Stimulated activated CD4-positive, alpha-beta T cell treated with anti-CD3 and anti-CD28 coated beads, Interleukin-1b, Interleukin-23, amount 100 ng/mL, for 48 hours (primary cell): ENCODE measurements around the gene GPR155.

Experiments
- DNase-seq: peaks from one replicate; pipeline ENCODE4 v3.0.0-alpha.2; 2020

GPR155 gene, protein sequence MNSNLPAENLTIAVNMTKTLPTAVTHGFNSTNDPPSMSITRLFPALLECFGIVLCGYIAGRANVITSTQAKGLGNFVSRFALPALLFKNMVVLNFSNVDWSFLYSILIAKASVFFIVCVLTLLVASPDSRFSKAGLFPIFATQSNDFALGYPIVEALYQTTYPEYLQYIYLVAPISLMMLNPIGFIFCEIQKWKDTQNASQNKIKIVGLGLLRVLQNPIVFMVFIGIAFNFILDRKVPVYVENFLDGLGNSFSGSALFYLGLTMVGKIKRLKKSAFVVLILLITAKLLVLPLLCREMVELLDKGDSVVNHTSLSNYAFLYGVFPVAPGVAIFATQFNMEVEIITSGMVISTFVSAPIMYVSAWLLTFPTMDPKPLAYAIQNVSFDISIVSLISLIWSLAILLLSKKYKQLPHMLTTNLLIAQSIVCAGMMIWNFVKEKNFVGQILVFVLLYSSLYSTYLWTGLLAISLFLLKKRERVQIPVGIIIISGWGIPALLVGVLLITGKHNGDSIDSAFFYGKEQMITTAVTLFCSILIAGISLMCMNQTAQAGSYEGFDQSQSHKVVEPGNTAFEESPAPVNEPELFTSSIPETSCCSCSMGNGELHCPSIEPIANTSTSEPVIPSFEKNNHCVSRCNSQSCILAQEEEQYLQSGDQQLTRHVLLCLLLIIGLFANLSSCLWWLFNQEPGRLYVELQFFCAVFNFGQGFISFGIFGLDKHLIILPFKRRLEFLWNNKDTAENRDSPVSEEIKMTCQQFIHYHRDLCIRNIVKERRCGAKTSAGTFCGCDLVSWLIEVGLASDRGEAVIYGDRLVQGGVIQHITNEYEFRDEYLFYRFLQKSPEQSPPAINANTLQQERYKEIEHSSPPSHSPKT

DNA sequence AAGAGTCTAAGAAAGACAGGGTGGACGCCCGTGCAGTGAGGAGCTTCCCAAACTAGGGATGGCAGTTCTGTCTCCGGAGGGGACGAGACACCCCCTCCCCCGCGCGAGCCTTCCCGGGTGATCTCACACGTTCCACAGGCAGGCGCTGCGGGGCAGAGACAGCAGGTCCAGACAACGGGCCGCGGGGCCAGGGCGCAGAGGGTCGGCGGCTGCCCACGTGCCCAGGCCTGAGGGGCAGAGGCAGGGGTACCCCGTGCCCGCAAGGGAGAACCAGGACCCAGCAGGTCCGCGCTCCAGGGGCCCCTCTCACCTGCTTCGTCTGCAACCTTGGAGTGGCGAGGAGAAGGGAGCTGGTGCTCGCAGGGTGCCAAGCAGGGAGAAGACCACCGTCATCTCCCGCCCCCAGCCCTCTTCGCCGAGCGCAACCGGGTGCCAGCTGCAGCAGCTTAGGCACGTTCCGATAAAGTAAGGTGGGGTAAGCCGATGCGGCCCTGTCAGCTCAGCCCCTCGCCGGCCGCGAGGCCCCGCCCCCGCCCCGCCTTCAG, at the start of gene GPR155:
GPR155 (minus strand) TSS at position 467 of the 545 bp plus-strand sequence. CDS start 5,073 bp downstream, outside the sequence.
- DNase-seq: peak; percentile 35

DNA sequence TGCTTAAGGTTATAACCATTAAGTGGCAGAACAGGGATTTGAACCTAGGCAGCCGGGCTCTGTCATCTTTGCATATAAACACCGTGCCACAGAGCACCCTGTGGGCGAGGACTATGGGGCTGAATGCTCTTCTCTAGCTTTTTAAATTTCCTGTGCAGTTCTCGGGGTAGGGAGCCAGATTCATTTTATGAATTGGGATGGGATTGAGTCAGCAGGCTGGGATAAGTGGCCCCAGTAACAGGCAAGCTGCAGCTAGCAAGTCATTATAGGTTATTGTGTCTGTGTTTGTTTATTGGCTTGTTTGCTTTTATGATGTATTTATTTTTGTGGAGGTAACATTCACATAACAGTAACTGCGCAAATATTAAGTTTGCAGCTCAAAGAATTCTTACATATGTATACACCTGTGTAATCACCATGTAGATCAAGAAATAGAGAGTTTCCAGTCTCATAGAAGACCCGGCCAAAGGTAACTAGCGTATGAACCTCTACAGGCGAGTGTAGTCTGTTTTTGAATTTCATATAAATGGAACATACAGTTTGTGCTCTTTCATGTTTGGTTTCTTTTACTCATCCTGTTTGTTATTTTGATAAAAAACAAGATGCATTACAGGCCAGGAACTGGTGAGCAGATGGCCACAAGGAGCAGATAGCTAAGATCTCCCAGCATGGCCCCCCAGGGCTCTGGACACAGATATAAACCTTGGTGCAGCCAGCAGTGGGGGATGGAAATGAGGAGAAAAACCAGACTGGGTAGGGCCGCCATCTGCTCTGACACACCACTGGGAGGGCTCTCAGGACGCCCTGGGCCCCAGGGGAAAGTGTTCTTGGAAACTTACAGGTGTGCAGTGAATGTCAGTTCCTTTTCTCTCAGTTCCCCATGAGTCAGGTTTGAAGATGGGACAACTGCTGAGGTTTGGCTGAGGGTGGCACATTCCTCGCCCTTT, 49.2 kb upstream of the GPR155 start:
- DNase-seq: no peak

GRCh38 chr2:174535083-174535482, 48.3 kb upstream of the GPR155 start:
- DNase-seq: no peak

GRCh38 chr2:174529916-174530315, 43.1 kb upstream of the GPR155 start:
- DNase-seq: no peak

DNA sequence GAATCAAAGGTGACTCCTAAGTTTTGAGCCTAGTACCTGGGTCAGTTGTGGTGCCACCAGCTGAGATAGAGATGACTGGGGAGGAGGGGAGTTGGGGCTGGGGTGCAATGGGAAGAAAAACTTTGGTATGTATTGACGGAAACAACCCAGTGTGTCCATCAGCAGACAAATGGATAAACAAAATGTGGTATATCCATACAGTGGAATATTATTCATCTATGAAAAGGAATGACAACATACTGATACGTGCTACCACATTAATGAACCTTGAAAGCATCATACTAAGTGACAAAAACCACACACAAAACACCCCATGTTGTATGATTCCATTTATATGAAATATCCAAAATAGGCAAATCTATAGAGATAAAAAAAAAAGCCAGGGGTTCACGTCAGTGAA, 41.1 kb upstream of the GPR155 start:
- DNase-seq: no peak

DNA sequence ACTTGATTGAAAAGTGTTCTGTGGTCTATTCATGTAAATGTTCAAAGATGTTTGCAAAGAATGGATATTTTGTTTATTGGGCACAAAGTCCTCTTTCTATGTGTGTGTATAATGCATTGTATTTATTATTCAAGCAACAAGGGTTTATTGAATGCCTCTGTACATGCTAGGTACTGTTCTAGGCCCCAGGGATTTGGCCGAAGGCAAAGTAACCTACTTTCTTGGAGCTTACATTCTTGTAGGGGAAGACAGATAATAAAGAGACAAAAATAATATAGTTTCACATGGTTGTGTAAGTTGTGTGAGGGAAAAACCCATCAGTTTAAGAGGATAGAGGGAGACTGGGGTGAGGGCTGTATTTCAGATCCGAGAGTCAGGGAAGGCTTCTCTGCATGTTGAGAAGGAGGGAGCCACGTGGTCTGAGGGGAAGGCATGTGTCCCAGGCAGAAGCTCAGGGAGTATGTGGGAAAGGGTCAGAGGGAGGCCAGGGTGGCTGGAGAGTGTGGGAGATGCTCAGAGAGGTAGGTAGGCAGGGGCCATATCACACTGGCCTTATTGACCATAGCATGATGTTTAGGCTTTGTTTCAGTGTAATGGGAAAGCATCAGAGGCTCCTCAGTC, 40.4 kb upstream of the GPR155 start:
- DNase-seq: no peak

GRCh38 chr2:174524527-174524926, 37.7 kb upstream of the GPR155 start:
- no peak for DNase-seq

DNA sequence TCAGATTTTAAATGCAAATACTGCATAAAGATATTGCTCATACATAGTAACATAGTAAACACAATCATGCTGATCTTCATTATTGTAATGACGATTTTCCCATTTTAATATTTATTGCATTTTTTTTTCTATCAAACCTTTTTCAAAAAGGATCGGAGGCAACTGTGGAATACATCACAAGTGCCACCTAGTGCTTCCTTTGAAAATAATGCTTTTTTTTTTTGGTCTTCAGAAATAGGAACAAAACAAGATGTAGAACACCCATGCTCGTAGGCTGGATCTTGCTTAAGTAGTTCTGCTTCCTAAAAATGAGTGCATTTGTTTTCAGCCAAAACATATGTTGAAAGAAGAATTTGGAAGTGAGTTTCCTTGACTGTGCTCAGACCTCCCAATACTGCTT, 35.7 kb upstream of the GPR155 start:
- no peak for DNase-seq

GRCh38 chr2:174518395-174518794, 31.6 kb upstream of the GPR155 start:
- no peak for DNase-seq

- DNase-seq: no peak
These were observed 29.9 kb upstream of the GPR155 start for GRCh38 chr2:174516501-174517378.

DNA sequence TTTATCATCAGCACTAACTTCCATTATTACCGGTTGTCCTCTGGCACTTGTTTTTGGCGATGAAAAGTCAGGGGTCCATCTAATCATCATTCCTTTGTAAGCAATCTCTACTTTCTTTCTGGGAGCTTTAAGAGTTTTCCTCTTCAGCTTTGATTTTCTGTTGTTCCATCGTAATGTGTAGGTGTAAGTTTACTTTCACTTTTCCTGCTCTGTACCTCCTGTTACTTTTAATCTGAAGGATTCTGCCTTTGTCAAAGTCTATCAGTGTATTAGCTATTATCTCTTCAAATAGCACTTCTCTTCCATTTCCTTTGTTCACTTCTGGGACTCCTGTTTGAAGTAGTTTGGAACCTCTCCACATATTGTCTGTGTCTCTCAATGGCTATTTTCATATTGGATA, 25.5 kb upstream of the GPR155 start:
- no peak for DNase-seq

- no peak for DNase-seq
These were observed 24.9 kb upstream of the GPR155 start for GRCh38 chr2:174511580-174512260.

DNA sequence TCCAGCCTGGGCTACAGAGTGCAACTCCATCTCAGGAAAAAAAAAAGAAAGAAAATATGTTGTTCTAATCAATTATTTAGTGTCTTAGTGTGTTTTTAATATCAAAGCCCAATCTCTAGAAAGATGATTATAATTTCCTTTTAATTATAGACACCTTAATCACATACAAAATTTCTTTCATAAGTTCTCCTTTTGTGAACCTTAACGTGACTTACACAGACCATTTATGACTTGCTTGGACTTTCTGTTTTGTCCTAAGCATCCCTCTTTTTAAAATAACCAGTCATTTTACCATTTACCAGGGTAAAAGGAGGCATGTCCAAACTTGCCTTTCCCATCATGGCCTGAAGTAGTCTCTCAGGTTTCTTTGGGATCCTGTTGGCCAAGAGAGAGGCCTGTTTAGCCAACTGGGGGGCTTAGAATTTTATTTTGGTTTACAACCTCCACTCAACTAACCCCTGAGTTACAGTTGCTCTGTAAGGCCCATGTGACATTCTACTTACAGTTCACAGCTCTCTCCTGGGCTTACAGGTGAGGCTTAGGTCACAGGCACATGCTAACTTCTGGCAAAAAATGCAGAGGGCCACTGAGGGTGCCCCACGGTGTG, 23.9 kb upstream of the GPR155 start:
- DNase-seq: no peak

GRCh38 chr2:174503161-174503809, 16.5 kb upstream of the GPR155 start:
- DNase-seq: no peak

GRCh38 chr2:174499371-174499770, 12.5 kb upstream of the GPR155 start:
- DNase-seq: no peak

DNA sequence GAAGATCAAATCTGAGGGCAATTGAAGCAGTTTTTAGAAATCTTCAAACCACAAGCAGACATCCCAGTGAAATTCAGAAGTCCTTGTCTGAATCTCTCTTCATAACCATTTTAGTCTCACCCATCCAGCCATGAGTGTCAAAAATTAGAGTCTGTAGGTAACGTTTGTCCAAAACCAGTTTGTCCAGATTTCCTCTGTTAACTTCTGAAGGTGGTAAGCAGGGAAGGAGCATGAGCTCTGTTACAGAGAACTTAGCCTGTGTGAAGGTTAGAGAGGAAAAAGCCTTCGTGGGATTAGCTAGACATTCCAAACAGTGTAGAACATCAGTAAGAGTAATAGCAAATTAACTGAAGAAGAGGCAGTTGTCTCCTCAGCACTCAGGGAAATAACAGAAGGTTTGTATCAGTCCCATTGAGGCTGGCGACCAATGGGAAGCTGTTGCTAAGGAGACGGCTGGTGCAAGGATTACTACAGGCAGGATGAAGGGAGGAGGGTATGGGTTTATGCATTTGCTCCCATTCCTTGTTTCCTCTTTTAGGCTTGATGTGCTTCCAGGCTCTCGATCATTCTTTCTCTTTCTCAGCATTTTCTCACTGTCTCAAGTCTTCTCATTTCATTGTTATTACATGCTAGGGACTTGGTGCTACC, 8.7 kb upstream of the GPR155 start:
- no peak for DNase-seq

- no peak for DNase-seq
These were observed 6.9 kb upstream of the GPR155 start for GRCh38 chr2:174493549-174494331.

DNA sequence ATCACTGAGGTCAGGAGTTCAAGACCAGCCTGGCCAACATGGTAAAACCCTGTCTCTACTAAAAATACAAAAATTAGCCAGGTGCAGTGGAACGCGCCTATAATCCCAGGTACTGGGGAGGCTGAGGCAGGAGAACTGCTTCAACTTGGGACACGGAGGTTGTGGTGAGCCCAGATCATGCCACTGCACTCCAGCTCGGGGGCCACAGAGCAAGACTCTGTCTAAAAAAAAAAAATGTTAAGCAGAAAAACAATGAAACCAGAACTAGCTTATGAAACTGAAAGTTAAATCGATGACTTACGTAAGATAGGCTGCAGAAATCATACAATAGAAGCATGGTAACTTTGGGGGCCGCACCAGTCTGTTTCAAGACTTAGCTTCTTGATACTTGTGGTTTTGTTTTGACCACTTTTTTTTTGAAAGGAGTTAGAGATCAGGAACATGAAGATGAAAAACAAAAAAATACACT, 6.2 kb upstream of the GPR155 start:
- DNase-seq: peak; percentile 62
